ENCODE results near the gene TAOK2. TPM values are rescaled to one million over a fixed set of nuclear protein-coding genes. Genes with fewer than 3 reads are reported as not detected.
"Not testable (repeated sequence)": the region's sequence is repeated elsewhere in the genome, so short reads cannot be mapped to it uniquely, and the experiment has no call there.

The TAOK2 gene
- total and polyA plus RNA-seq, 2 experiments from 2014 or later: 13.6 to 57.9 TPM

- WGBS, 2 experiments (ENCODE audit: low coverage in 1 of 2, low lambda C conversion rate in 2 of 2, missing lambda C conversion rate in 2 of 2): 84 to 86% methylated on average over 5 of the region's 5 CpGs
- H3K27me3 ChIP-seq (replicated peaks; ENCODE audit: insufficient read depth): no peaks in the 10 kb centered on the region
- H3K9me3 ChIP-seq (ENCODE audit: low read depth): no peaks in the 10 kb centered on the region
- no peak overlapping the region for H3K4me3 ChIP-seq
- no peak overlapping the region for H2AFZ ChIP-seq
- no peak for DNase-seq
- H3K79me2 ChIP-seq (ENCODE audit: insufficient read depth): peaks cover 16% of the 10 kb centered on the region; the same call in 1 of the 2 replicates
- H3K4me2 ChIP-seq (ENCODE audit: unreplicated experiment): no peak overlapping the region
- no peaks in the 10 kb centered on the region for H3K9me2 ChIP-seq (ENCODE audit: insufficient read depth)
- no peaks in the 10 kb centered on the region for H3K36me3 ChIP-seq (ENCODE audit: low read depth)
- H3F3A ChIP-seq (ENCODE audit: insufficient read depth): no peaks in the 10 kb centered on the region
- in situ Hi-C loops (cut with MboI): no loop called here
- H3K9ac ChIP-seq: no peak overlapping the region
- H3K27ac ChIP-seq: no peak overlapping the region
- no peak for TF ChIP-seq EZH2phosphoT487 (IDR thresholded peaks at IDR 0.05; ENCODE audit: insufficient read depth, low read depth)
- TF ChIP-seq EZH2 (IDR thresholded peaks at IDR 0.05; ENCODE audit: insufficient read depth, poor library complexity, severe bottlenecking): no peak
- peaks cover 9% of the 10 kb centered on the region; the same call in 1 of the 2 replicates for H3K4me1 ChIP-seq (ENCODE audit: insufficient read depth)
- H4K20me1 ChIP-seq (ENCODE audit: insufficient read depth): no peaks in the 10 kb centered on the region
Observed at GRCh38 chr16:29958756-29959155, 14.9 kb upstream of the TAOK2 start.

GRCh38 chr16:29959293-29959692 lies 14.4 kb upstream of the TAOK2 start:
- H3K27ac ChIP-seq: no peak overlapping the region
- H4K20me1 ChIP-seq (ENCODE audit: insufficient read depth): no peaks in the 10 kb centered on the region
- no peak overlapping the region for H3K4me2 ChIP-seq (ENCODE audit: unreplicated experiment)
- DNase-seq: no peak
- H3K79me2 ChIP-seq (ENCODE audit: insufficient read depth): peaks cover 16% of the 10 kb centered on the region; the same call in 1 of the 2 replicates
- no peaks in the 10 kb centered on the region for H3F3A ChIP-seq (ENCODE audit: insufficient read depth)
- peaks cover 9% of the 10 kb centered on the region; the same call in 1 of the 2 replicates for H3K4me1 ChIP-seq (ENCODE audit: insufficient read depth)
- in situ Hi-C loops (cut with MboI): no loop called here
- TF ChIP-seq EZH2 (IDR thresholded peaks at IDR 0.05; ENCODE audit: insufficient read depth, poor library complexity, severe bottlenecking) (no peak), EZH2phosphoT487 (IDR thresholded peaks at IDR 0.05; ENCODE audit: insufficient read depth, low read depth) (no peak)
- H3K4me3 ChIP-seq: no peak overlapping the region
- H3K27me3 ChIP-seq (replicated peaks; ENCODE audit: insufficient read depth): no peaks in the 10 kb centered on the region
- no peaks in the 10 kb centered on the region for H3K9me3 ChIP-seq (ENCODE audit: low read depth)
- 82 to 85% methylated on average over 9 of the region's 9 CpGs for WGBS, 2 experiments (ENCODE audit: low coverage in 1 of 2, low lambda C conversion rate in 2 of 2, missing lambda C conversion rate in 2 of 2)
- no peak overlapping the region for H3K9ac ChIP-seq
- H3K36me3 ChIP-seq (ENCODE audit: low read depth): no peaks in the 10 kb centered on the region
- no peak overlapping the region for H2AFZ ChIP-seq
- no peaks in the 10 kb centered on the region for H3K9me2 ChIP-seq (ENCODE audit: insufficient read depth)

GRCh38 chr16:29959821-29960220 lies 13.8 kb upstream of the TAOK2 start:
- H4K20me1 ChIP-seq (ENCODE audit: insufficient read depth); DNase-seq; H3K9me2 ChIP-seq (ENCODE audit: insufficient read depth); H3K27me3 ChIP-seq (replicated peaks; ENCODE audit: insufficient read depth); H3K4me1 ChIP-seq (ENCODE audit: insufficient read depth); H3K27ac ChIP-seq; H3K4me3 ChIP-seq; H3K36me3 ChIP-seq (ENCODE audit: low read depth); H3K9me3 ChIP-seq (ENCODE audit: low read depth); H3F3A ChIP-seq (ENCODE audit: insufficient read depth); H3K9ac ChIP-seq; H3K4me2 ChIP-seq (ENCODE audit: unreplicated experiment); H2AFZ ChIP-seq; in situ Hi-C loops (cut with MboI): not testable (repeated sequence)
- H3K79me2 ChIP-seq (ENCODE audit: insufficient read depth): peaks cover 18% of the 10 kb centered on the region
- WGBS, 2 experiments (ENCODE audit: low coverage in 1 of 2, low lambda C conversion rate in 2 of 2, missing lambda C conversion rate in 2 of 2): 73 to 82% methylated on average over 4 of the region's 4 CpGs

GRCh38 chr16:29961127-29961478 lies 12.6 kb upstream of the TAOK2 start:
- Histone ChIP-seq H3K36me3 (ENCODE audit: low read depth) (no peaks in the 10 kb centered on the region), H3K9me2 (ENCODE audit: insufficient read depth) (no peaks in the 10 kb centered on the region), H4K20me1 (ENCODE audit: insufficient read depth) (no peaks in the 10 kb centered on the region), H3K27me3 (replicated peaks; ENCODE audit: insufficient read depth) (no peaks in the 10 kb centered on the region), H3K4me3 (peak overlapping the region; percentile 78), H3K27ac (0 out of 2 replicates have a peak overlapping the region, but pooled peaks have one; percentile 74), H2AFZ (peak overlapping the region; percentile 77), H3K9me3 (ENCODE audit: low read depth) (no peaks in the 10 kb centered on the region), H3F3A (ENCODE audit: insufficient read depth) (no peaks in the 10 kb centered on the region), H3K9ac (peak overlapping the region; percentile 87), H3K4me1 (ENCODE audit: insufficient read depth) (peaks cover 9% of the 10 kb centered on the region; the same call in 1 of the 2 replicates), H3K79me2 (ENCODE audit: insufficient read depth) (peaks cover 22% of the 10 kb centered on the region), H3K4me2 (ENCODE audit: unreplicated experiment) (peak overlapping the region; percentile 95)
- DNase-seq: peak; percentile 8
- in situ Hi-C loops (cut with MboI): no loop called here
- TF ChIP-seq EZH2 (IDR thresholded peaks at IDR 0.05; ENCODE audit: insufficient read depth, poor library complexity, severe bottlenecking) (no peak), EZH2phosphoT487 (IDR thresholded peaks at IDR 0.05; ENCODE audit: insufficient read depth, low read depth) (no peak)
- 58 to 61% methylated on average over 10 of the region's 10 CpGs for WGBS, 2 experiments (ENCODE audit: low coverage in 1 of 2, low lambda C conversion rate in 2 of 2, missing lambda C conversion rate in 2 of 2)

All from GM23248 (cell line).